Panc1 (cell line): ENCODE measurements around the gene OR52E1.

Experiments used
- POLR2AphosphoS5 ChIP-seq: IDR thresholded peaks from 2 replicates; pipeline ENCODE4 v1.6.1; 2012; ENCODE audit warnings: mild to moderate bottlenecking, low read depth, low read length, moderate library complexity
- SIN3A ChIP-seq: IDR thresholded peaks from 2 replicates; pipeline ENCODE4 v1.6.1; 2012; ENCODE audit warnings: low read depth, mild to moderate bottlenecking, low read length, moderate library complexity, borderline replicate concordance; ENCODE audit not compliant: insufficient read depth
- TF ChIP-seq, protein P1 (sequence below): fragments of 450-650 bp; IDR thresholded peaks from 2 replicates; pipeline ENCODE4 v1.5.1; 2017; ENCODE audit warnings: mild to moderate bottlenecking
- TF ChIP-seq, protein P2 (sequence below), 2 experiments: IDR thresholded peaks; 2 replicates each; pipeline ENCODE4 v1.6.1; 2011 to 2012; ENCODE audit warnings: low read depth in 2 of 2, control low read depth in 1 of 2, low read length in 1 of 2, mild to moderate bottlenecking in 1 of 2, moderate library complexity in 1 of 2; ENCODE audit not compliant: insufficient read depth in 1 of 2

DNA sequence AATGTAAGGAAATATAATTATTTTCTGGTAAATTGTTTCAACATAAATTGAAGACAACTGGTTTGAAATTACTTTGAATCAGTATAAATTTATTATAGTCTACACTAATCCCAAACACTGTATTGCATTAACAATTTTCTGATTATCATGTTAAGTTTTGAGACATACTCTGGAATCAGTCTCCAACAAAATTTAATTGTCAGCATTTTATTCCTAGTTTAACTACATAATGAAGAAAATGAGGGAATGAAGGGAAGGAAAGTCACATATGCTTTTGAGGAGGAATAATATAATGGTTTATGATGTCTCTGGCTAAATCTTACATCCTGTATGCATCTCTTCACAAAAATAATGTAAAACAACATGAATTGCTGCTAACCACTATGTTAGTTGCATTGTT is 14.2 kb downstream of the OR52E1 start:
- TF ChIP-seq, protein P1, sequence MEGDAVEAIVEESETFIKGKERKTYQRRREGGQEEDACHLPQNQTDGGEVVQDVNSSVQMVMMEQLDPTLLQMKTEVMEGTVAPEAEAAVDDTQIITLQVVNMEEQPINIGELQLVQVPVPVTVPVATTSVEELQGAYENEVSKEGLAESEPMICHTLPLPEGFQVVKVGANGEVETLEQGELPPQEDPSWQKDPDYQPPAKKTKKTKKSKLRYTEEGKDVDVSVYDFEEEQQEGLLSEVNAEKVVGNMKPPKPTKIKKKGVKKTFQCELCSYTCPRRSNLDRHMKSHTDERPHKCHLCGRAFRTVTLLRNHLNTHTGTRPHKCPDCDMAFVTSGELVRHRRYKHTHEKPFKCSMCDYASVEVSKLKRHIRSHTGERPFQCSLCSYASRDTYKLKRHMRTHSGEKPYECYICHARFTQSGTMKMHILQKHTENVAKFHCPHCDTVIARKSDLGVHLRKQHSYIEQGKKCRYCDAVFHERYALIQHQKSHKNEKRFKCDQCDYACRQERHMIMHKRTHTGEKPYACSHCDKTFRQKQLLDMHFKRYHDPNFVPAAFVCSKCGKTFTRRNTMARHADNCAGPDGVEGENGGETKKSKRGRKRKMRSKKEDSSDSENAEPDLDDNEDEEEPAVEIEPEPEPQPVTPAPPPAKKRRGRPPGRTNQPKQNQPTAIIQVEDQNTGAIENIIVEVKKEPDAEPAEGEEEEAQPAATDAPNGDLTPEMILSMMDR: no peak
- no peak for TF ChIP-seq POLR2AphosphoS5
- no peak for TF ChIP-seq SIN3A
- TF ChIP-seq, protein P2, sequence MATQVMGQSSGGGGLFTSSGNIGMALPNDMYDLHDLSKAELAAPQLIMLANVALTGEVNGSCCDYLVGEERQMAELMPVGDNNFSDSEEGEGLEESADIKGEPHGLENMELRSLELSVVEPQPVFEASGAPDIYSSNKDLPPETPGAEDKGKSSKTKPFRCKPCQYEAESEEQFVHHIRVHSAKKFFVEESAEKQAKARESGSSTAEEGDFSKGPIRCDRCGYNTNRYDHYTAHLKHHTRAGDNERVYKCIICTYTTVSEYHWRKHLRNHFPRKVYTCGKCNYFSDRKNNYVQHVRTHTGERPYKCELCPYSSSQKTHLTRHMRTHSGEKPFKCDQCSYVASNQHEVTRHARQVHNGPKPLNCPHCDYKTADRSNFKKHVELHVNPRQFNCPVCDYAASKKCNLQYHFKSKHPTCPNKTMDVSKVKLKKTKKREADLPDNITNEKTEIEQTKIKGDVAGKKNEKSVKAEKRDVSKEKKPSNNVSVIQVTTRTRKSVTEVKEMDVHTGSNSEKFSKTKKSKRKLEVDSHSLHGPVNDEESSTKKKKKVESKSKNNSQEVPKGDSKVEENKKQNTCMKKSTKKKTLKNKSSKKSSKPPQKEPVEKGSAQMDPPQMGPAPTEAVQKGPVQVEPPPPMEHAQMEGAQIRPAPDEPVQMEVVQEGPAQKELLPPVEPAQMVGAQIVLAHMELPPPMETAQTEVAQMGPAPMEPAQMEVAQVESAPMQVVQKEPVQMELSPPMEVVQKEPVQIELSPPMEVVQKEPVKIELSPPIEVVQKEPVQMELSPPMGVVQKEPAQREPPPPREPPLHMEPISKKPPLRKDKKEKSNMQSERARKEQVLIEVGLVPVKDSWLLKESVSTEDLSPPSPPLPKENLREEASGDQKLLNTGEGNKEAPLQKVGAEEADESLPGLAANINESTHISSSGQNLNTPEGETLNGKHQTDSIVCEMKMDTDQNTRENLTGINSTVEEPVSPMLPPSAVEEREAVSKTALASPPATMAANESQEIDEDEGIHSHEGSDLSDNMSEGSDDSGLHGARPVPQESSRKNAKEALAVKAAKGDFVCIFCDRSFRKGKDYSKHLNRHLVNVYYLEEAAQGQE (IDR thresholded peaks at IDR 0.05; ENCODE audit: insufficient read depth in 1 of 2, low read depth in 2 of 2, low read length in 1 of 2): no peak
